MCF 10A (cell line): ENCODE data around the gene GALNT14. TPM values are rescaled to one million over a fixed set of nuclear protein-coding genes. Genes with fewer than 3 reads are reported as not detected.

ENCODE experiments used
- BruUV-seq: library from RNA; stranded (reverse); fragments of 400-500 nt; replicated peaks from 2 replicates; lab custom pipeline; 2021; lab: Mats Ljungman, UMichigan
- CTCF ChIA-PET: fragments of 300-600 bp; sonication (Branson Sonifier 250); formaldehyde crosslinking; extraction: SDS; loops from one replicate; lab custom pipeline; 2021; ENCODE audit warnings: antibody characterized with exemption, inconsistent platforms; lab: Yijun Ruan, JAX
- POLR2A ChIA-PET: fragments of 300-600, 350-650 bp; sonication (Branson Sonifier 250); formaldehyde crosslinking; extraction: SDS; loops from one replicate; lab custom pipeline; 2020; ENCODE audit warnings: antibody characterized with exemption, inconsistent platforms; lab: Yijun Ruan, JAX
- DNase-seq: peaks from one replicate; pipeline ENCODE4 v3.0.0-alpha.2; 2018; ENCODE audit not compliant: unreplicated experiment
- H3K27ac Mint-ChIP-seq: one replicate; pipeline ENCODE4 v1.8.0; 2022; ENCODE audit warnings: mild to moderate bottlenecking, low read depth, mixed read lengths; ENCODE audit not compliant: unreplicated experiment
- H3K27me3 Mint-ChIP-seq: one replicate; pipeline ENCODE4 v1.8.0; 2022; ENCODE audit warnings: mixed read lengths; ENCODE audit not compliant: insufficient read depth, unreplicated experiment
- H3K36me3 Mint-ChIP-seq: one replicate; pipeline ENCODE4 v1.8.0; 2022; ENCODE audit warnings: mild to moderate bottlenecking, moderate library complexity, mixed read lengths; ENCODE audit not compliant: insufficient read depth, unreplicated experiment
- H3K4me1 Mint-ChIP-seq: one replicate; pipeline ENCODE4 v1.8.0; 2022; ENCODE audit warnings: mixed read lengths; ENCODE audit not compliant: insufficient read depth, unreplicated experiment
- H3K4me3 Mint-ChIP-seq: one replicate; pipeline ENCODE4 v1.8.0; 2022; ENCODE audit warnings: mild to moderate bottlenecking, moderate library complexity, mixed read lengths; ENCODE audit not compliant: unreplicated experiment
- H3K9me3 Mint-ChIP-seq: one replicate; pipeline ENCODE4 v1.8.0; 2022; ENCODE audit warnings: mixed read lengths; ENCODE audit not compliant: unreplicated experiment
- intact Hi-C: fragments of 100-400 bp; cut with micrococcal nuclease; formaldehyde crosslinking; loops from 2 replicates; pipeline ENCODE4 v1.14.1; 2022
- total RNA-seq: library from RNA; stranded (reverse); gene quantifications from 2 replicates; pipeline ENCODE4 v1.2.3, GENCODE V29; 2022
- TF ChIP-seq, protein P1 (sequence below): fragments of 200-600 bp; IDR thresholded peaks from one replicate; pipeline ENCODE4 v1.8.0; 2022; ENCODE audit warnings: antibody characterized with exemption, mild to moderate bottlenecking; ENCODE audit not compliant: unreplicated experiment

Gene GALNT14
- total RNA-seq, 1 experiment from 2014 or later: 4.6 TPM

DNA sequence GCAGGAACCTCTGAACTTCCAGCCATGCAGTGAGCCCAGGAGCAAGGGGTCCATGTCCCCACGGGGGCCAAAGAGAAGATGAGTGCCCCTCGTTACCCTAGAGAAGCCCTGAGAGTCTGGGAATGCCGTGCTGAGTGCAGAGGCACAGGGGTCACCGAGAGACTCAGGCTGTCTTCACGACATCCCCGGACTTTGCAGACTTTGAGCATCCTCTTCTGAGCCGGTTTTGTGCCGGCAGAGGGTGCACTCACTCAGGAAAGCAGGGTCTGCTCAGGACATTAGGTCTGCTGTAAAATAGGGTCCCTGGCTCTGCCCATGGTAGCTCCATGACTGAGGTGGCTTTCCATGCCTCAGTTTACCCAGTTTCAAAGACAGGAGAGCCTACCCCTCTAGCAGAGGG lies 71.0 kb downstream of the GALNT14 start:
- no TSS peak for BruUV-seq

DNA sequence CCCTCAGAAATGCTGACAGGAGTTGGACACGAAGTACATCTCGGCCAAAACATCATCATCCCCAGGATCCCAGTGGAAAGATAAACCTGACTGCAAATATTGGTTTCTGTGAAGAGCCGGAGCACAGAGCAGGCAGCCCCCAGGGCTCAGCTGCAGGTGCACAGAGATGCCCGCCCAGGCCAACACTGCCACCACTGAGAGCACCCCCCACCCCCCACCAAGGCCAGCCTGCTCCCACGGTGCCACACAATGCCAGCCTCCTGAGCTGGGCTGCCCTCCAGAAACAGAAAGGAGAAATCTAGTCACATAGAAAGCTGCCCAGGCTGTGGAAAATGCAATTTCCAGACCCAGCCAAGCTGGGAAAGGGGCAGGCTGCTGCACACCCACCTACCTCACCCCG lies 71.7 kb downstream of the GALNT14 start:
- Mint-ChIP-seq H3K9me3 (no peaks in the 10 kb centered on the region), H3K27ac (no peak overlapping the region), H3K27me3 (no peaks in the 10 kb centered on the region), H3K36me3 (no peaks in the 10 kb centered on the region), H3K4me1 (peaks cover 12% of the 10 kb centered on the region), H3K4me3 (no peak overlapping the region)
- ChIA-PET POLR2A (no interaction called here), CTCF (interaction anchor here (0.5 kb wide), 1 partner anchor 355 kb away, joined by 3 read pairs; no protein-coding TSS in a partner anchor)
- TF ChIP-seq, protein P1, sequence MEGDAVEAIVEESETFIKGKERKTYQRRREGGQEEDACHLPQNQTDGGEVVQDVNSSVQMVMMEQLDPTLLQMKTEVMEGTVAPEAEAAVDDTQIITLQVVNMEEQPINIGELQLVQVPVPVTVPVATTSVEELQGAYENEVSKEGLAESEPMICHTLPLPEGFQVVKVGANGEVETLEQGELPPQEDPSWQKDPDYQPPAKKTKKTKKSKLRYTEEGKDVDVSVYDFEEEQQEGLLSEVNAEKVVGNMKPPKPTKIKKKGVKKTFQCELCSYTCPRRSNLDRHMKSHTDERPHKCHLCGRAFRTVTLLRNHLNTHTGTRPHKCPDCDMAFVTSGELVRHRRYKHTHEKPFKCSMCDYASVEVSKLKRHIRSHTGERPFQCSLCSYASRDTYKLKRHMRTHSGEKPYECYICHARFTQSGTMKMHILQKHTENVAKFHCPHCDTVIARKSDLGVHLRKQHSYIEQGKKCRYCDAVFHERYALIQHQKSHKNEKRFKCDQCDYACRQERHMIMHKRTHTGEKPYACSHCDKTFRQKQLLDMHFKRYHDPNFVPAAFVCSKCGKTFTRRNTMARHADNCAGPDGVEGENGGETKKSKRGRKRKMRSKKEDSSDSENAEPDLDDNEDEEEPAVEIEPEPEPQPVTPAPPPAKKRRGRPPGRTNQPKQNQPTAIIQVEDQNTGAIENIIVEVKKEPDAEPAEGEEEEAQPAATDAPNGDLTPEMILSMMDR: no peak
- DNase-seq: no peak
- intact Hi-C loops: no loop called here
- no TSS peak for BruUV-seq

More for the DNA sequence above, 71.0 kb downstream of the GALNT14 start:
- no peaks in the 10 kb centered on the region for H3K36me3 Mint-ChIP-seq
- ChIA-PET POLR2A (no interaction called here), CTCF (interaction anchor here (1.2 kb wide), 1 partner anchor 356 kb away, joined by 3 read pairs; no protein-coding TSS in a partner anchor)
- intact Hi-C loops: no loop called here
- H3K4me3 Mint-ChIP-seq: no peak overlapping the region
- no peaks in the 10 kb centered on the region for H3K9me3 Mint-ChIP-seq
- TF ChIP-seq, protein P1: no peak
- H3K27ac Mint-ChIP-seq: no peak overlapping the region
- DNase-seq: no peak
- H3K4me1 Mint-ChIP-seq: peaks cover 12% of the 10 kb centered on the region
- no peaks in the 10 kb centered on the region for H3K27me3 Mint-ChIP-seq

DNA sequence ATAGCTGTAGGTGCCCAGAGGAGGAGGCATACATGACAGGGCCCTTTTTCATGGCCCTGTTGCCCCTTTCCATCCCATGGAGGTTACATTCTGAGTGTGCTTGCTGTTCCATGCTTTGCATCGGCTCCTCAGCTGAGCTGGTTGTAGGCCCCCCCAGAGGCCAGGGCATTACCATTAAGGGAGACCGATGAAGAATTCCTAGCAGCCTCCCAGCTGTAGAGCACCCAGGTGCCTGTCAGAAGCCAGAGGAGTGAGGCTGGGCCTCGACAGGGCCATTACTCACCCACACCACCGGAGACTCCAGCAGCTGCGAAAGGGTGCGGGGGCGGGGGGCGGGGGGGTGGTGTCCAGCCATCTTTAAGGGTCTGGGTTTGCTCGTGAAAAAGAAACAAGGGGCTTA lies 72.2 kb downstream of the GALNT14 start:
- Mint-ChIP-seq H3K36me3 (no peaks in the 10 kb centered on the region), H3K4me1 (peaks cover 12% of the 10 kb centered on the region), H3K27ac (no peak overlapping the region), H3K9me3 (no peaks in the 10 kb centered on the region), H3K27me3 (no peaks in the 10 kb centered on the region), H3K4me3 (no peak overlapping the region)
- no TSS peak for BruUV-seq
- DNase-seq: no peak
- CTCF ChIA-PET: interaction anchor here (0.5 kb wide), 1 partner anchor 355 kb away, joined by 3 read pairs; no protein-coding TSS in a partner anchor
- intact Hi-C loops: no loop called here
- POLR2A ChIA-PET: no interaction called here
- TF ChIP-seq, protein P1: no peak

DNA sequence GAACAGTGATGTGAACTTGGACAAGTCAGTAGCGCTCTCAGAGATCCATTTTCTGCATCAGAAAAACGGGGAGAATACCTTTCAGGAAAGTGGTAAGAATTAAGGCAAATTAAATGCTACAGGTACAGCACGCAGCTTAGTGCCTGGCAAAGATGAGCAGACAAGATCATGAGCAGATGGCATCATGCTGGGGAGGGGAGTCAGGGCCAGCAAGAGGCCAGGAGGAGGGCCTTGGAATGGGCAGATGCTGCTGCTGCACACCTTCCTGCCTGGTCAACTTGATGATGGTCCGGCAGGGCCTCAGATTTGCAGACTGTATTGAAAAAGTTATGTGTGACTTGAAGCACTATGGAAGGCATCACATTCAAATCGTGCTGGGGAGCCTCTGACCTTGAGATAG lies 72.9 kb downstream of the GALNT14 start:
- no peaks in the 10 kb centered on the region for H3K9me3 Mint-ChIP-seq
- no peak overlapping the region for H3K4me3 Mint-ChIP-seq
- TF ChIP-seq, protein P1: no peak
- H3K4me1 Mint-ChIP-seq: peaks cover 5% of the 10 kb centered on the region
- no peak overlapping the region for H3K27ac Mint-ChIP-seq
- no peaks in the 10 kb centered on the region for H3K27me3 Mint-ChIP-seq
- POLR2A ChIA-PET: no interaction called here
- no peaks in the 10 kb centered on the region for H3K36me3 Mint-ChIP-seq
- CTCF ChIA-PET: no interaction called here
- BruUV-seq: no TSS peak
- intact Hi-C loops: no loop called here
- no peak for DNase-seq
